Smooth muscle cell (in vitro differentiated cells): ENCODE measurements around the gene ZNF469. TPM values are rescaled to one million over a fixed set of nuclear protein-coding genes. Genes with fewer than 3 reads are reported as not detected.

ENCODE experiments used
- DNase-seq: peaks from one replicate; lab custom pipeline; 2025; ENCODE audit not compliant: unreplicated experiment; lab: John Stamatoyannopoulos, UW
- H2AFZ ChIP-seq: fragments of 200-600 bp; sonication (generic); 2 replicates; pipeline ENCODE4 v1.6.0; 2016; ENCODE audit warnings: antibody characterized with exemption, low read depth, mild to moderate bottlenecking
- H3F3A ChIP-seq: fragments of 200-600 bp; sonication (generic); 2 replicates; pipeline ENCODE4 v1.6.0; 2017; ENCODE audit warnings: antibody characterized with exemption, low read depth
- H3K27ac ChIP-seq: fragments of 200-600 bp; sonication (generic); 2 replicates; pipeline ENCODE4 v1.5.1; 2016; ENCODE audit warnings: low read depth, mild to moderate bottlenecking
- H3K27me3 ChIP-seq: fragments of 200-600 bp; sonication (generic); 2 replicates; pipeline ENCODE4 v1.6.1; 2016; ENCODE audit warnings: low read depth, mild to moderate bottlenecking
- H3K36me3 ChIP-seq: fragments of 200-600 bp; sonication (generic); 2 replicates; pipeline ENCODE4 v1.5.1; 2016; ENCODE audit warnings: low read depth
- H3K4me1 ChIP-seq: fragments of 200-600 bp; sonication (generic); 2 replicates; pipeline ENCODE4 v1.5.1; 2016; ENCODE audit warnings: low read depth
- H3K4me2 ChIP-seq: fragments of 200-600 bp; sonication (generic); 2 replicates; pipeline ENCODE4 v1.6.0; 2016; ENCODE audit warnings: mild to moderate bottlenecking
- H3K4me3 ChIP-seq: fragments of 200-600 bp; sonication (generic); 2 replicates; pipeline ENCODE4 v1.5.1; 2016; ENCODE audit warnings: mild to moderate bottlenecking
- H3K79me2 ChIP-seq: fragments of 200-600 bp; sonication (generic); 2 replicates; pipeline ENCODE4 v1.6.0; 2016; ENCODE audit warnings: low read depth, mild to moderate bottlenecking
- H3K9ac ChIP-seq: fragments of 200-600 bp; sonication (generic); 2 replicates; pipeline ENCODE4 v1.6.0; 2016; ENCODE audit warnings: low read depth
- H3K9me3 ChIP-seq: fragments of 200-600 bp; sonication (generic); replicated peaks from 2 replicates; pipeline ENCODE4 v1.5.1; 2016; ENCODE audit warnings: low read depth
- H4K20me1 ChIP-seq: fragments of 200-600 bp; sonication (generic); 2 replicates; pipeline ENCODE4 v1.6.0; 2016; ENCODE audit warnings: low read depth
- WGBS: methylation state at CpG from one replicate; pipeline ENCODE4 v1.1.7; 2016; ENCODE audit warnings: low lambda C conversion rate; 5-methylcytosine and 5-hydroxymethylcytosine counted together
- polyA plus RNA-seq: library from polyadenylated mRNA; unstranded; fragments of >200 nt; fragmentation: Nextera tagmentation; extraction: Ambion mirVana; gene quantifications from 2 replicates; pipeline ENCODE4 v1.2.1, GENCODE V29; 2016
- total RNA-seq: library from RNA; depleted of rRNA; stranded (reverse); fragments of >200 nt; gene quantifications from 2 replicates; pipeline ENCODE4 v1.2.3, GENCODE V29; 2014
- TF ChIP-seq, protein P1 (sequence below): fragments of 200-600 bp; sonication (generic); IDR thresholded peaks from 2 replicates; pipeline ENCODE4 v1.5.1; 2017; ENCODE audit warnings: borderline replicate concordance, mild to moderate bottlenecking, antibody characterized with exemption; ENCODE audit not compliant: insufficient read depth, poor library complexity, severe bottlenecking

Gene ZNF469
- total and polyA plus RNA-seq, 2 experiments from 2014 or later = 5.0 to 6.2 TPM

- peaks cover 95% of the 10 kb centered on the region for H4K20me1 ChIP-seq
- no peak overlapping the region for H3K9ac ChIP-seq
- H3K4me1 ChIP-seq = no peaks in the 10 kb centered on the region
- no peak overlapping the region for H3K27ac ChIP-seq
- no peak overlapping the region for H3K4me3 ChIP-seq
- TF ChIP-seq, protein P1, sequence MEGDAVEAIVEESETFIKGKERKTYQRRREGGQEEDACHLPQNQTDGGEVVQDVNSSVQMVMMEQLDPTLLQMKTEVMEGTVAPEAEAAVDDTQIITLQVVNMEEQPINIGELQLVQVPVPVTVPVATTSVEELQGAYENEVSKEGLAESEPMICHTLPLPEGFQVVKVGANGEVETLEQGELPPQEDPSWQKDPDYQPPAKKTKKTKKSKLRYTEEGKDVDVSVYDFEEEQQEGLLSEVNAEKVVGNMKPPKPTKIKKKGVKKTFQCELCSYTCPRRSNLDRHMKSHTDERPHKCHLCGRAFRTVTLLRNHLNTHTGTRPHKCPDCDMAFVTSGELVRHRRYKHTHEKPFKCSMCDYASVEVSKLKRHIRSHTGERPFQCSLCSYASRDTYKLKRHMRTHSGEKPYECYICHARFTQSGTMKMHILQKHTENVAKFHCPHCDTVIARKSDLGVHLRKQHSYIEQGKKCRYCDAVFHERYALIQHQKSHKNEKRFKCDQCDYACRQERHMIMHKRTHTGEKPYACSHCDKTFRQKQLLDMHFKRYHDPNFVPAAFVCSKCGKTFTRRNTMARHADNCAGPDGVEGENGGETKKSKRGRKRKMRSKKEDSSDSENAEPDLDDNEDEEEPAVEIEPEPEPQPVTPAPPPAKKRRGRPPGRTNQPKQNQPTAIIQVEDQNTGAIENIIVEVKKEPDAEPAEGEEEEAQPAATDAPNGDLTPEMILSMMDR = no peak
- H3K27me3 ChIP-seq = no peaks in the 10 kb centered on the region
- DNase-seq = no peak
- H3K4me2 ChIP-seq = no peak overlapping the region
- no peaks in the 10 kb centered on the region for H3K79me2 ChIP-seq
- H3F3A ChIP-seq = no peaks in the 10 kb centered on the region
- no peaks in the 10 kb centered on the region for H3K9me3 ChIP-seq
- 94% methylated on average over 28 of the region's 34 CpGs for WGBS
- H2AFZ ChIP-seq = no peak overlapping the region
- H3K36me3 ChIP-seq = no peaks in the 10 kb centered on the region
Observed at GRCh38 chr16:88414521-88415380, 32.0 kb downstream of the ZNF469 start.

DNA sequence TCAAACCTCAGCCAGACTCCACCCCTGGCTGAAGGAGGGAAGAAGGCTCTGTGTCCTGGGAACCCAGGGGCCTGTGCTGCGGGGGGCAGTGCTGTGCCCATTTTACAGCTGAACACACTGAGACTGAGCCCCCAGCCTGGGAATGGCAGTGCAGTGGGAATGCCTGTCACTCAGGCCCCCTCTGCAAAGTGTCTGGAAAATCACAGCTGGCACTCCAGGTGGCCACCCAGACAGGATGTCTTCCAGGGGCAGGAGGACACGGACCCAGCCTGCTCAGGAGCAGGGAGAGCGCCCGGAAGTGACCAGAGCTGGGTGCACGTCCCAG lies 32.6 kb downstream of the ZNF469 start:
- TF ChIP-seq, protein P1 = no peak
- H3K27me3 ChIP-seq = no peaks in the 10 kb centered on the region
- WGBS = 95% methylated on average over 5 of the region's 5 CpGs
- H4K20me1 ChIP-seq = peaks cover 95% of the 10 kb centered on the region
- H3K27ac ChIP-seq = no peak overlapping the region
- no peaks in the 10 kb centered on the region for H3K79me2 ChIP-seq
- no peak overlapping the region for H2AFZ ChIP-seq
- H3F3A ChIP-seq = no peaks in the 10 kb centered on the region
- no peak overlapping the region for H3K4me2 ChIP-seq
- H3K9me3 ChIP-seq = no peaks in the 10 kb centered on the region
- no peak for DNase-seq
- no peak overlapping the region for H3K9ac ChIP-seq
- H3K4me1 ChIP-seq = no peaks in the 10 kb centered on the region
- H3K36me3 ChIP-seq = no peaks in the 10 kb centered on the region
- H3K4me3 ChIP-seq = no peak overlapping the region

DNA sequence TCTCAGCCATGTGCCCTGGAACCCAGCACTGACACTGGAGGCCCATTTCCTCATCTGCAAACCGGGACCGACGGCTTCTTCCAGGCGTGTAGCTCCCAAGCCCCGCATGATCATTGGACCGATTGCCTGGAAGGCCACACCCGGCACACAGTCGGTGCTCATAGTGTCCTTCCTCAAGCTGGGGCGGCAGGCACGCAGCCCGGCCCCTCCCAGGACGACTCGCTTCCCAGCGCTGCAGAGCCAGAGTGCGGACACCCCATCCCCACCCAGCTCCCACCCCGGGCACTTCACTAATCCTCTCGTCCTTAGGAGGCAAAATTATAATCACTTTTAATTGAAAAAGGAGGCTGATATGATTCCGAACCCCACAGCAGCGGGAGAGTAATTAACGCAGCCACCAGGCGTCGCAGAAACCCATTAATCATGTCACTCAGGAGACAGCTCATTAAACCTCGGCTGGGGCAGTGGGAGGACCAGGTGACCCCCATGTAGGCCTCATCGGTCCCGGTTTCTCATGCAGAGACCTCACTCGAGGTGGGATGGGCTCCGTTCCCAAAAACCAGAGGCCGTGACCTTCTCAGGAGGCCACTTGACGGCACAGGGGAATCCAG lies 33.1 kb downstream of the ZNF469 start:
- peaks cover 96% of the 10 kb centered on the region for H4K20me1 ChIP-seq
- no peaks in the 10 kb centered on the region for H3K27me3 ChIP-seq
- DNase-seq = no peak
- no peak overlapping the region for H3K4me3 ChIP-seq
- no peak overlapping the region for H2AFZ ChIP-seq
- no peaks in the 10 kb centered on the region for H3F3A ChIP-seq
- TF ChIP-seq, protein P1 = no peak
- no peaks in the 10 kb centered on the region for H3K9me3 ChIP-seq
- no peaks in the 10 kb centered on the region for H3K4me1 ChIP-seq
- no peaks in the 10 kb centered on the region for H3K36me3 ChIP-seq
- H3K9ac ChIP-seq = no peak overlapping the region
- no peaks in the 10 kb centered on the region for H3K79me2 ChIP-seq
- WGBS = 91% methylated on average over 29 of the region's 29 CpGs
- H3K27ac ChIP-seq = no peak overlapping the region
- H3K4me2 ChIP-seq = no peak overlapping the region

DNA sequence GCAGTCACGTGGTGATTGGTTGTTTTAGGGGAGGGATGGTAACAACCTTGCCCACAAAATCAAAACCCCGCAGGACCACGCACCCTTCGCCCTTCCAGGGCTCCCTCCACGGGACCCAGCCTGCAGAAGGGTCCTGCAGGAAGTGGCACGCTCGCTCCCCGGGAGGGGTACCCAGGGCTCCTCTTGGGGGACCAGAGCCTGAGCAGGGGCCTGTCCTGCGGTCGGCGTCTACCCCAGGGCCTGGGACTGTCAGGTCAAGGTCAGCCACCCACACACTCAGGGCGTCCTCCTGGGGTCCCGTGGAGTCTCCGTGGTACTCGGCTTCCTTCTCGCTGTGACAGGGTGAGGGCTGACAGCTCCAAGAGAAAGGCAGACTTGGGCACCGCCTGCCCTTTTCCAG lies 33.9 kb downstream of the ZNF469 start:
- WGBS = 93% methylated on average over 17 of the region's 17 CpGs

More for the DNA sequence above, 33.9 kb downstream of the ZNF469 start:
- peaks cover 99% of the 10 kb centered on the region for H4K20me1 ChIP-seq
- no peaks in the 10 kb centered on the region for H3K9me3 ChIP-seq
- H3K4me2 ChIP-seq = no peak overlapping the region
- no peak for DNase-seq
- H3K79me2 ChIP-seq = no peaks in the 10 kb centered on the region
- no peaks in the 10 kb centered on the region for H3K27me3 ChIP-seq
- no peak overlapping the region for H3K4me3 ChIP-seq
- no peak overlapping the region for H3K9ac ChIP-seq
- H3K4me1 ChIP-seq = no peaks in the 10 kb centered on the region
- no peak overlapping the region for H3K27ac ChIP-seq
- no peak overlapping the region for H2AFZ ChIP-seq
- H3K36me3 ChIP-seq = no peaks in the 10 kb centered on the region
- no peaks in the 10 kb centered on the region for H3F3A ChIP-seq
- TF ChIP-seq, protein P1 = no peak
